ENCODE results near the gene SIRPD.

GRCh38 chr20:1537731-1538058 is 19.8 kb downstream of the SIRPD start:
- no peak for TF ChIP-seq EZH2 (IDR thresholded peaks at IDR 0.05; ENCODE audit: borderline replicate concordance, insufficient read depth, low read depth, low read length, poor library complexity, severe bottlenecking)
- TF ChIP-seq, protein P1, sequence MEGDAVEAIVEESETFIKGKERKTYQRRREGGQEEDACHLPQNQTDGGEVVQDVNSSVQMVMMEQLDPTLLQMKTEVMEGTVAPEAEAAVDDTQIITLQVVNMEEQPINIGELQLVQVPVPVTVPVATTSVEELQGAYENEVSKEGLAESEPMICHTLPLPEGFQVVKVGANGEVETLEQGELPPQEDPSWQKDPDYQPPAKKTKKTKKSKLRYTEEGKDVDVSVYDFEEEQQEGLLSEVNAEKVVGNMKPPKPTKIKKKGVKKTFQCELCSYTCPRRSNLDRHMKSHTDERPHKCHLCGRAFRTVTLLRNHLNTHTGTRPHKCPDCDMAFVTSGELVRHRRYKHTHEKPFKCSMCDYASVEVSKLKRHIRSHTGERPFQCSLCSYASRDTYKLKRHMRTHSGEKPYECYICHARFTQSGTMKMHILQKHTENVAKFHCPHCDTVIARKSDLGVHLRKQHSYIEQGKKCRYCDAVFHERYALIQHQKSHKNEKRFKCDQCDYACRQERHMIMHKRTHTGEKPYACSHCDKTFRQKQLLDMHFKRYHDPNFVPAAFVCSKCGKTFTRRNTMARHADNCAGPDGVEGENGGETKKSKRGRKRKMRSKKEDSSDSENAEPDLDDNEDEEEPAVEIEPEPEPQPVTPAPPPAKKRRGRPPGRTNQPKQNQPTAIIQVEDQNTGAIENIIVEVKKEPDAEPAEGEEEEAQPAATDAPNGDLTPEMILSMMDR (IDR thresholded peaks at IDR 0.05) = no peak
